Activated gamma-delta T cell treated with anti-CD3 and anti-CD28 coated beads, Interleukin-2, amount 50 U/mL, for 16 hours (primary cell): ENCODE results near the gene HMG20B.
A peak's percentile ranks its signal among the peaks of the same experiment; 100 is the strongest.

Experiments
- DNase-seq: peaks from one replicate; pipeline ENCODE4 v3.0.0-alpha.2; 2020; ENCODE audit warnings: low read depth

HMG20B gene

GRCh38 chr19:3607303-3608078, 34.7 kb downstream of the HMG20B start:
- no peak for DNase-seq

GRCh38 chr19:3608079-3608641, 35.4 kb downstream of the HMG20B start:
- no peak for DNase-seq

- DNase-seq = no peak
These were observed 36.1 kb downstream of the HMG20B start for GRCh38 chr19:3608750-3609322.

DNA sequence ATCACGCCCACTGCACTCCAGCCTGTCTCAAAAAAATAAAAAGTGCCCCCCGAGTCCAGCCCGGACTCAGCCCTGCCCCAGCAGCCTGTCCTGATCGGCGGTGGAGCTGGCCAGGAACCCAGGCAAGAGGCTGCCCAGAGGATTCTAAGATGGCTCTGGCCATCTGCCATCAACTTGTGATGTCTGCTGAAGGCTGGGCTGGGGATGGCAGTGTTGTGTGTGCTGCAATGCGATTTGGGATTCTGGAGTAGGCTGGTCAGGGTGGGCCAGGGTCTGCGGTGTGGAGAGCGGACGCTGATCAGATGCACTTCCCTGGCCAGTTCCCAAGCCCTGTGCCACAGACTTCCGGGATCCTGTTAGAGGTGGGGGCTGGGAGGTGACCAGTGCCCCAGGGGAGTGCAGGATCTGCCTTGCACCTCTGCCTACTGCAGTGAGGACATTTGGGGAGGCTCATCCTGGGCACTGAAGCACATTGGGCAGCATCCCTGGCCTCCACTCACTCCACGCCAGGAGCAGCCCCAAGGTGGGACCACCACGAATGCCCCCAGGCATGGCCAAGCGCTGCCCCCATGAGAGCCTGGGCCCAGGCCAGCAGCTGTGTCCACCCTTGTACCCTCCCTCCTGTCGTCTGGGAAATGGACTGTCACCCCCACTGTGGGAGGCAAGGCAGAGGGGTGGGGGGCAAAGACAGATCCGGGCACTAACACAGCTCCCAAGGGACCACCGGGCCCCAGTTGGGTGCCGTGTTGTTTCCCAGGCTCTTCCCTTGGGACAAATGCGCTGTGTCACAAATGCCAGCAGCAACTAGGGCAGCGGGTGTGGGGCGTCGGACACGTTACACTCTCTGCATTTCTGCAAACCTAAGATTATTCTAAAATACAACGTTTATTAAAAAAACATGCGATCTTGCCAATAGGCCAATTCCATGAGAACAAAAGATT, 37.3 kb downstream of the HMG20B start:
- DNase-seq = no peak

GRCh38 chr19:3610745-3611717, 38.3 kb downstream of the HMG20B start:
- DNase-seq = no peak

GRCh38 chr19:3611841-3612240, 39.1 kb downstream of the HMG20B start:
- no peak for DNase-seq

DNA sequence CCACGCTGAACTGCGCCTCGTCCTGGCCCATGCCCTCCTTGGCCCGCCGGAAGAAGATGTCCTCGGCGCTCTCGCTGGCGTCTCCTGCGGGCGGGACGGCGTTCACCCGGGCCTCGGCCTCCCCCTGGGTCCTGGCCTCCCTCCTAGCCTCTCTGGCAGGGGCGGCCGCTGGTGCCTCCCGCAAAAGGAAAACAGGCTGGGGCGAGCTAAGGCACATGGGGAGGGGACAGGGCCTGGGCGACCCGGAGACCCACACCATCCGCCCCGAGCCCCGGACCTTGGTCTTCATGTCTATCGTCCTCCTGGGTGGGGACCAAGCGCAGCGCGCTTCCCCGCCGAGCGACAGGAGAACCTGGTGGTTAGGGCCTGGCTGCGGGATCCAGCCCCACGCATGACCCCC, 39.6 kb downstream of the HMG20B start:
- no peak for DNase-seq

GRCh38 chr19:3612901-3613741, 40.4 kb downstream of the HMG20B start:
- DNase-seq = no peak

DNA sequence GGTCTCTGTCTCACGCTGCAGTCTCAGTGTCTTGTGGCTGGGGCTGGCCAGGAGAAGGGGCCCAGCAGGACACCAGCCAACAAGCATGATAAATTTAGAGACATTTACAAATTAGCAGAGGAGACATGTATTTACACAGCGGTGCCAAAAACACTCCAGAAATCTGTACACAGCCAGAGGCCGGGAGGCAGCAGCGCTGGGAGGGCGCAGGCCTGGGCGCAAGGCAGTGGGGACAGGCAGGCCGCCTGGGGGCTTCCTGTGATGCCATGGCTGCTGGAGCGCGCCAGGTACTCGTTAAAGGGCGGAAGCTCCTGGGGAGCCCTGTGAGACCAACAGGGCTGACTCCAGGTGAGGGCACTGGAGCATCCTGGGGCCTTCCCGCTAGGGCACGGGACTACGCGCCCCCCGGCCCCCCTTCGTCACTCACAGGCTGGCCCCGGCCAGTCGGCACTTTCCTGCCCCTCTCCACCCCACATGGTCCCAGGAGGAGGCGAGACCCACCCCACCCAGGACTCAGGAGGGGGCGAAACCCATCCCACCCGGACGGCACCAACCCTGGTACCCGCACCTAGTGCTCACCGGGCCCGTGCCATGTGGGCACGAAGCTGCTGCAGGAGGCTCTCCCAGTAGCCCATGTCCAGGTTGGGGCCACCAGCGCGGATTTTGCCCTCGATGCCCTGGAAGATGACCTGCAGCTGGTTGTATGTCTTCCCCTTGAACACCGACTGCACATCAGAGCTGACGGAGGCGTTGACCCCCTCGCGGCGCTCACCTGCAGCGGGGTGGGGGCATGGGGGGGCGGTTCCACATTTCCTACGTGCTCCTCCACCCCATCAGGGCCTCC, 41.3 kb downstream of the HMG20B start:
- DNase-seq = no peak

DNA sequence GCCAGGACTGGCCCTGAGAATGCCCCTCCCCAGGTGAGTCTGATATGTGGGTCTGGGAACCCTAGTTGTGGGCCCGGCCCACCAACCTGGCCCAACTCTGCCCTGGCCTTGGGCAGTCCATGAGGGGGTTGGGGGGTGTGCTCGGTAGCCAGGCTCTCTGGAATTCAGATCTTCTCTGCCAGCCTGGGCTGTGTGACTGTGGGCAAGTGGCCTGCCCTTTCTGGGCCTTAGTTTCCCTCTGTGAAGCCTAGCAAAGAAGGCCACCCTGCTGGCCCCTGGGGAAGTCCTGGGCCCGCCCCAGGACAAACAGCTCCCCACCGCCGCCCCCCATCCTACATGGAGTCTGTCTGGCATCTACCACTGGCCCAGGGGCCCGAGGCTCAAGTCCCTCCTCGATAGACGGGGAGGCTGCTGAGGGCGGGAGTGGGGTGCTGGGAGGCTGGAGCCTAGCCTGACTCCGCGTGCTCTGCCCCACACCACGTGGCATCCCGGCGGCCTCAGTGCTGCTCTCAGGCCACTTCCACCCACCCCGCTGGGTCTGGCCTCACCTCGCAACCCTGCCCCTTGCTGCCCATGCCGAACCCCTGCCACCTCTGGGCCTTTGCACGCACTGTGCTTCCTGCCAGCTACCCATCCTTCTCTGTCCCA, 42.2 kb downstream of the HMG20B start:
- DNase-seq = no peak

DNA sequence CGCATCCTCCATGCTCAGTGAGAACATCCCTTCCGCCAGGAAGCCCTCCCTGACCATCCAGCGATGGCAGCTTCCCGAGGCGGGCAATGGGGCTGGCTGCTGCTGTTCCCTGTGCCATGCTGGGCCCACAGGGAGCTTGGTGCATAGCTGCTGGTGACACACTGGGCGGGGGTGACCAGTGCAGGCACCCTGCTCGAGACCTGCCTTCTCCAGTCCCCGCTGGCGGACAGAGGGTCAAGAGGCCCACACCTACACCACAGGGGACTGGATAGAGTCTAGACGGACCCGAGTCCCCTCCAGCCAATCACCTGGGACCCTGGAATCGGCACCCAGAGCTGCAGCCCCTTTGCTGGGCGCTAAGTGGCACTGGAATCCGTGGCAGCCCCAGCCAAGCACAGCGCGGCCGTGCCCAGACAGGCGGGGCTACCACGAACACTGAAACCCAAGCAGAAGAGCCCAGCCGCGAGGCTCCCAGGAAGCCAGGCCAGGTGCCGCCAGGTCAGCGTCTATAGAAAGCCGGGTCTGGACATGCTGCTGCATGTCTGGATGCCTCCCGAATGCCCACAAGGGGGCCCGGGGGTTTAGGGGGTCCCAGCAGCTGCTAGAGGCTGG, 42.9 kb downstream of the HMG20B start:
- no peak for DNase-seq

- no peak for DNase-seq
These were observed 44.7 kb downstream of the HMG20B start for GRCh38 chr19:3617463-3617862.

DNA sequence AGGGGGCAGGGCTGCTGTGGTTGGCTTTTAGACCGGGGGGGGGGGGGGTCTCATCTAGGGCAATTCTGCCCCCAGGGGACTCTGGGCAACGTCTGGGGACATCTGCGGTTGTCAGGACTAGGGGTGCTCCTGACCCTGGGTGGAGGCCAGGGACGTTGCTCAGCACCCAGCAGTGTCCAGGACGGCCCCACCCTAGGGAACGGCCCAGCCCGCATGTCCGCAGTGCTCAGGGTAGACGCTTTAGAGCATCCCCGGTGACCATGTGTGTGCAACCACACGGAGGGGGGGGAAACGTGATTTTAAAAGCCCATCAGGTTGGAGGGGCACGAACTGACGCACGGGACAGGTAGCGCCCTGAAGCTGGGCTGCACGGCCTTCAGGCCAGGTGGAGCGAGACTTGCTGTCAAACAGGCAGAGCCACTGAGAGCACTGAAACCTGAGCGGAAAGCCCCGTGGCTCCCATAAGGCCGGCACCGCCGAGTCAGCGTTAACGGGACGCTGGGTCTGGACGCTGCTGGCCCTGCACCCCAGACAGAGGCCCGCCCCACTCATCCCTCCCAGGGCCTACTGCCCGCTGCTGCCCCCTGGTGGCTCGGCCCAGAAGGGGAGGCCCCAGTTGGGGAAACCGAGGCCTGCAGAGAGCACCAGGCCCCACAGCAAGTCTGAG, 45.5 kb downstream of the HMG20B start:
- DNase-seq = peak; percentile 30

- no peak for DNase-seq
These were observed 46.3 kb downstream of the HMG20B start for GRCh38 chr19:3618811-3619630.

DNA sequence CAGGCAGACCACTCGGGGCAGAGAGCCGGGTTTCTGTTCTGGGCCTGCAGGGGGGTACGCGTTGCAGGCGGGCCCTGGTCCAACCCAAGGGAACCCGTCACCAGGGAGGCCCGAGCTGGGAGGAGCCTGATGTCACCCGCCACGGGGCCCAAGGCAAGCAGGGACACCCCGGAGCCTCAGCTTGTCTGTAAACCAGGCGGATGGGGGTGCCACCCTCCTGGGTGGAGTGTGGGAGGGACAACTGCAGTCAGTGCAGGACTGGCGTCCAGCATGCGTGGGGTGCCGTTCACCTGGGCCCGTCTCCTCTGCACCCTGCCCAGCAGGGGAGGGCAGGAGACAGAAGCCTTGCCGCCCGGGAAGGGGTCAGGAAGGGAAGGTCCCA, 46.9 kb downstream of the HMG20B start:
- no peak for DNase-seq

DNA sequence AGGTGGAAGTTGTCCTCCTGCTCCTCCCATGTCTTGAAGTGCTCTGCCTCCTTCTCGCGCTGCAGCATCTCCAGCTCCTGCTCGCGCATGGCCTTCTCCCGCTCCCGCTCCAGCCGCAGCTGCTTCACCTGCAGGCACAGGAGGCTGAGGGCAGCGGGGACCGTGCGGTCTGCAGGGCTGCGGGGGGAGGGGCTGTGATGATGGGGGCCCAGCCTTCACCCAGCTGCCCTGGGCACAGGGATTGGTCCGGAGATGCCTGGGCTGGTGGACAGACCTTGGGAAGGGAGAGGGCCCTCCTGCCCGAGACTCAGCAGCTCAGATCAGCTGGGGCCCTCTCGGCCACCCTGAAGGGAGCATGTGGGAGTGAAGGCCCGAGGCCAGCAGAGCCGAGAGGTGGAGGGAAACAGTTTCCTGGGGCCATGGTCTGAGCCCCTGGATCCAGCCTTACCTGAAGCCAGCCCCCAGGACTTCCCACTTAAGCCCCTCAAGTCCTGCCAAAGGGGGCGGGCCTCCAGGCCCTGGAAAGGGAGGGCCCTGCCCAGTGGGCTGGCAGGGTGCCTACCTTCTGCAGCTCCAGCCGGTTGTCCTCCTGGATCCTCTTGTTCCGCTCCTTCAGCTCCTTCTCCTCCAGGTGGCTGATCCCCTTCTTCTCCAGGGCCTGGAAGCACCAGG, 47.5 kb downstream of the HMG20B start:
- no peak for DNase-seq
